Left ventricle myocardium inferior (tissue), 1 donor: ENCODE measurements around the gene ABCB1. TPM values are rescaled to one million over a fixed set of nuclear protein-coding genes. Genes with fewer than 3 reads are reported as not detected.

Source experiments
- DNase-seq: peaks from one replicate; pipeline ENCODE4 v3.0.0-alpha.2; 2020
- H3K27ac ChIP-seq: fragments of 200-600 bp; replicated peaks from 2 replicates; pipeline ENCODE4 v1.8.0; 2021
- H3K27me3 ChIP-seq: fragments of 200-600 bp; 2 replicates; pipeline ENCODE4 v1.8.0; 2021; ENCODE audit warnings: low read depth
- H3K36me3 ChIP-seq: fragments of 200-600 bp; 2 replicates; pipeline ENCODE4 v1.8.0; 2021
- H3K4me1 ChIP-seq: fragments of 200-600 bp; 2 replicates; pipeline ENCODE4 v1.8.0; 2021
- H3K4me3 ChIP-seq: fragments of 200-600 bp; 2 replicates; pipeline ENCODE4 v1.8.0; 2021; ENCODE audit warnings: mild to moderate bottlenecking, moderate library complexity
- H3K9me3 ChIP-seq: fragments of 200-600 bp; replicated peaks from 2 replicates; pipeline ENCODE4 v1.8.0; 2021
- CTCF ChIP-seq: fragments of 200-600 bp; IDR thresholded peaks from 2 replicates; pipeline ENCODE4 v1.8.0; 2021; ENCODE audit warnings: antibody characterized with exemption, mild to moderate bottlenecking, borderline replicate concordance
- intact Hi-C: fragments of 100-400 bp; cut with micrococcal nuclease; formaldehyde crosslinking; loops from one replicate; pipeline ENCODE4 v1.11.0; 2022
- total RNA-seq: library from RNA; stranded (reverse); fragmentation: NEBNext Ultra II Directional; extraction: Animal tissue kit (Norgen Biotek cat#: 25700); gene quantifications from one replicate; pipeline ENCODE4 v1.2.1, GENCODE V29; 2021
- donor health status: DM: no; HTN: yes; CAD: no; lungs with severe emphysema.

ABCB1 gene
- total RNA-seq, 1 donor from 2014 or later: 1.0 TPM

DNA sequence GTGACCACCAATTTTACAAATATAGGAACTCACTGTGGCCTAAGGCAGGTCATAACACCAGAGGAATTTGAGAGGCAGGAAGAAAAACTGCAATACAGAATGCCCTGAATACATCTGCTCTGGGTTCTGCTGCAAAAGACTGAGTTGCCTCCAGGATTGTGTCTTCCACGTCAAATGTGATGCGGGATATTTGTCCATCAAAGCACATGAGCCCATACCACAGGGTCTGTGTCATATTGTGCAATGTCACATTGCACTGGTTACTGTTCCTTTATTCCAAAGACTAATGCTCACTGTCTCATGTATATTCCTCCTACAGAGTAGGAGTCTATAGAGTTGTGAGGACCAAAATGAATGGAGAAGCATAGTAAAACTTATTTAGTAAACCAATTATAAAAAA is 66.6 kb downstream of the ABCB1 start:
- no peaks in the 10 kb centered on the region for H3K27me3 ChIP-seq
- H3K27ac ChIP-seq: no peak overlapping the region
- no peaks in the 10 kb centered on the region for H3K4me1 ChIP-seq
- no peak overlapping the region for H3K4me3 ChIP-seq
- no peak for TF ChIP-seq CTCF
- DNase-seq: no peak
- no peaks in the 10 kb centered on the region for H3K9me3 ChIP-seq
- H3K36me3 ChIP-seq: no peaks in the 10 kb centered on the region
- intact Hi-C loops: no loop called here

DNA sequence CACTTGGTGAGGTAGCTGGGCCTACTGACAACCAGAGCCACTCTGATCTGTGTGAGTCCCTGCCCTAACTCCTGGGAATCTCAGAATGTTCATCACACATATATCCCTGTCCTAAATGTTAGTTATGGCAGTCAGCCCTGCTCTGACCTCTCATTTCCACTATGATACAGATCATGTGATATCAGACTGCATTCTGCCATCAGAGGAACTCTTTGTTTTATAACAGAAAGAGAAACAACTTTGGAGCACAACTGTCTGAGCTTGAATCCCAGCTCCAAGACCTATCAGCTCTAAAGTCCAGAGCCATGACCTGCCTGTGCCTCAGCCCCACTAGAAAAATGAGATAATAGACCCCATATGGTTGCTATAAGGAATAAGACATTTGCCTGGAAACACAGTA is 70.6 kb downstream of the ABCB1 start:
- Histone ChIP-seq H3K4me1 (no peaks in the 10 kb centered on the region), H3K4me3 (no peak overlapping the region), H3K27me3 (no peaks in the 10 kb centered on the region), H3K9me3 (no peaks in the 10 kb centered on the region), H3K27ac (no peak overlapping the region), H3K36me3 (no peaks in the 10 kb centered on the region)
- no peak for DNase-seq
- no peak for TF ChIP-seq CTCF
- intact Hi-C loops: no loop called here

DNA sequence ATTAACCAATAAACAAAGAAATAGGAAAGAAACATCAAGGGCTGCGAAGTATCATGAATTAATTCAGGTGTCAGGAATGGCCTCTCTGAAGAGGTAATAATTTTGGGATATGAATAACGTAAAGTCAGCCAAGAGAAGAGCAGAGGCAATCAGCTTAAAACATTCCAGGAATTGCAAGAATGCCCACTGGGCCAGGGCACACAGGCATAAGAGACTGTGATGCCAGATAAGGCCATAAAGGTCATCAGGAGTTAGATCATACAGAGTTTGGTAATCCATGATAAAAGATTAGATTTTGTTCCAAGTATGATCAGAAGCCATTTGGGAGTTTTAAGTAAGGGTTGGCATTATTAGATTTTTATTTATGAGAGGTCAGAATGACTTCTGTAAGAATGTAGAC is 72.0 kb downstream of the ABCB1 start:
- no peak for DNase-seq
- Histone ChIP-seq H3K27ac (no peak overlapping the region), H3K27me3 (no peaks in the 10 kb centered on the region), H3K36me3 (no peaks in the 10 kb centered on the region), H3K4me1 (no peaks in the 10 kb centered on the region), H3K4me3 (no peak overlapping the region), H3K9me3 (no peaks in the 10 kb centered on the region)
- no peak for TF ChIP-seq CTCF
- intact Hi-C loops: no loop called here

- no peak overlapping the region for H3K27ac ChIP-seq
- H3K27me3 ChIP-seq: no peaks in the 10 kb centered on the region
- DNase-seq: no peak
- peaks cover 5% of the 10 kb centered on the region for H3K36me3 ChIP-seq
- no peak for TF ChIP-seq CTCF
- intact Hi-C loops: no loop called here
- no peaks in the 10 kb centered on the region for H3K9me3 ChIP-seq
- H3K4me1 ChIP-seq: peaks cover 9% of the 10 kb centered on the region
- H3K4me3 ChIP-seq: no peak overlapping the region
These were observed 81.9 kb downstream of the ABCB1 start for GRCh38 chr7:87518735-87519134.

- Histone ChIP-seq H3K4me1 (peaks cover 9% of the 10 kb centered on the region), H3K4me3 (no peak overlapping the region), H3K27me3 (no peaks in the 10 kb centered on the region), H3K36me3 (peaks cover 5% of the 10 kb centered on the region), H3K9me3 (no peaks in the 10 kb centered on the region), H3K27ac (no peak overlapping the region)
- no peak for TF ChIP-seq CTCF
- intact Hi-C loops: no loop called here
- DNase-seq: no peak
These were observed 82.8 kb downstream of the ABCB1 start for GRCh38 chr7:87517891-87518290.
